H9 (cell line): ENCODE data around the gene SEMG2. TPM values are rescaled to one million over a fixed set of nuclear protein-coding genes. Genes with fewer than 3 reads are reported as not detected.

Experiments
- DNase-seq: peaks from one replicate; pipeline ENCODE4 v3.0.0-alpha.2; 2017
- H2AFZ ChIP-seq: one replicate; pipeline ENCODE4 v1.6.1; 2013; ENCODE audit warnings: mild to moderate bottlenecking, low read length, control low read depth, moderate library complexity
- H2AK5ac ChIP-seq: 2 replicates; pipeline ENCODE4 v1.6.1; 2013; ENCODE audit warnings: low read length, control low read depth, mixed read lengths; ENCODE audit not compliant: insufficient read length
- H2BK120ac ChIP-seq: one replicate; pipeline ENCODE4 v1.6.1; 2013; ENCODE audit warnings: low read depth, mild to moderate bottlenecking, low read length, control low read depth, inconsistent platforms; ENCODE audit not compliant: poor library complexity, severe bottlenecking
- H2BK12ac ChIP-seq: 2 replicates; pipeline ENCODE4 v1.6.1; 2013; ENCODE audit warnings: low read length, control low read depth, mixed read lengths, low read depth; ENCODE audit not compliant: insufficient read length
- H2BK15ac ChIP-seq: 2 replicates; pipeline ENCODE4 v1.6.1; 2013; ENCODE audit warnings: low read depth, low read length, control low read depth
- H2BK20ac ChIP-seq: one replicate; pipeline ENCODE4 v1.6.1; 2013; ENCODE audit warnings: low read depth, mild to moderate bottlenecking, low read length, control low read depth, inconsistent platforms; ENCODE audit not compliant: poor library complexity, severe bottlenecking
- H2BK5ac ChIP-seq: 2 replicates; pipeline ENCODE4 v1.6.1; 2013; ENCODE audit warnings: low read length, control low read depth, mixed read lengths; ENCODE audit not compliant: insufficient read length
- H3K14ac ChIP-seq: 2 replicates; pipeline ENCODE4 v1.6.1; 2013; ENCODE audit warnings: low read length, control low read depth; ENCODE audit not compliant: insufficient read depth
- H3K18ac ChIP-seq: 2 replicates; pipeline ENCODE4 v1.6.1; 2013; ENCODE audit warnings: low read depth, mild to moderate bottlenecking, mixed read lengths, low read length, control low read depth; ENCODE audit not compliant: insufficient read length
- H3K23ac ChIP-seq: 2 replicates; pipeline ENCODE4 v1.6.1; 2013; ENCODE audit warnings: low read length, control low read depth, mixed read lengths, low read depth; ENCODE audit not compliant: insufficient read length
- H3K23me2 ChIP-seq: 2 replicates; pipeline ENCODE4 v1.6.1; 2013; ENCODE audit warnings: low read depth, mild to moderate bottlenecking, mixed read lengths, low read length, control low read depth; ENCODE audit not compliant: insufficient read length, poor library complexity, severe bottlenecking
- H3K27ac ChIP-seq: 2 replicates; pipeline ENCODE4 v1.5.1; 2013; ENCODE audit warnings: low read length, control low read depth, mixed read lengths, low read depth; ENCODE audit not compliant: insufficient read length
- H3K27me3 ChIP-seq: 2 replicates; pipeline ENCODE4 v1.6.1; 2013; ENCODE audit warnings: low read length, control low read depth, inconsistent platforms; ENCODE audit not compliant: insufficient read depth
- H3K4ac ChIP-seq: 2 replicates; pipeline ENCODE4 v1.6.1; 2013; ENCODE audit warnings: low read depth, mild to moderate bottlenecking, control low read depth, inconsistent platforms, low read length, moderate library complexity
- H3K4me1 ChIP-seq: 2 replicates; pipeline ENCODE4 v1.6.1; 2013; ENCODE audit warnings: low read length, control low read depth, inconsistent platforms; ENCODE audit not compliant: insufficient read depth
- H3K4me2 ChIP-seq: 2 replicates; pipeline ENCODE4 v1.6.1; 2013; ENCODE audit warnings: low read length, control low read depth, mixed read lengths; ENCODE audit not compliant: insufficient read length, insufficient read depth
- H3K56ac ChIP-seq: 2 replicates; pipeline ENCODE4 v1.6.1; 2013; ENCODE audit warnings: low read depth, mild to moderate bottlenecking, mixed read lengths, low read length, control low read depth; ENCODE audit not compliant: insufficient read length
- H3K79me1 ChIP-seq: 2 replicates; pipeline ENCODE4 v1.6.1; 2013; ENCODE audit warnings: low read depth, mild to moderate bottlenecking, moderate library complexity, low read length, control low read depth, inconsistent platforms; ENCODE audit not compliant: insufficient read depth, poor library complexity, severe bottlenecking
- H3K79me2 ChIP-seq: 2 replicates; pipeline ENCODE4 v1.6.1; 2013; ENCODE audit warnings: low read length, control low read depth, inconsistent platforms; ENCODE audit not compliant: insufficient read depth
- H3K9ac ChIP-seq: 2 replicates; pipeline ENCODE4 v1.6.1; 2013; ENCODE audit warnings: low read length, control low read depth, mixed read lengths; ENCODE audit not compliant: insufficient read length; ENCODE audit errors: extremely low read depth
- H3K9me3 ChIP-seq: one replicate; pipeline ENCODE4 v1.6.1; 2013; ENCODE audit warnings: low read depth, low read length, inconsistent platforms; ENCODE audit not compliant: control insufficient read depth
- H3T11ph ChIP-seq: one replicate; pipeline ENCODE4 v1.6.1; 2013; ENCODE audit warnings: mild to moderate bottlenecking, low read length, control low read depth, inconsistent platforms
- H4K20me1 ChIP-seq: one replicate; pipeline ENCODE4 v1.6.1; 2013; ENCODE audit not compliant: control insufficient read depth, insufficient read length, insufficient read depth
- H4K5ac ChIP-seq: 2 replicates; pipeline ENCODE4 v1.6.1; 2013; ENCODE audit warnings: low read depth, mild to moderate bottlenecking, mixed read lengths, low read length, control low read depth; ENCODE audit not compliant: insufficient read length
- H4K8ac ChIP-seq: replicated peaks from 2 replicates; pipeline ENCODE4 v1.6.1; 2013; ENCODE audit warnings: low read length, control low read depth, mixed read lengths, low read depth; ENCODE audit not compliant: insufficient read length
- H4K91ac ChIP-seq: 2 replicates; pipeline ENCODE4 v1.6.1; 2013; ENCODE audit warnings: low read depth, mild to moderate bottlenecking, moderate library complexity, mixed read lengths, low read length, control low read depth; ENCODE audit not compliant: insufficient read length
- H3K27ac Mint-ChIP-seq, 3 experiments: 2 replicates in 2 of 3; 3 replicates in 1 of 3; pipeline ENCODE4 v1.8.0; 2020 to 2021; ENCODE audit warnings: mixed read lengths in 3 of 3, mild to moderate bottlenecking in 1 of 3, moderate library complexity in 1 of 3
- H3K27me3 Mint-ChIP-seq: 2 replicates; pipeline ENCODE4 v1.8.0; 2021; ENCODE audit warnings: low read depth, mild to moderate bottlenecking, moderate library complexity, mixed read lengths
- H3K36me3 Mint-ChIP-seq, 3 experiments: 2 replicates in 2 of 3; 3 replicates in 1 of 3; pipeline ENCODE4 v1.8.0; 2020 to 2021; ENCODE audit warnings: low read depth in 3 of 3, mixed read lengths in 3 of 3; ENCODE audit not compliant: insufficient read depth in 1 of 3
- H3K4me1 Mint-ChIP-seq, 2 experiments: 2 replicates each; pipeline ENCODE4 v1.8.0; 2020; ENCODE audit warnings: mixed read lengths in 2 of 2
- H3K4me3 Mint-ChIP-seq, 2 experiments: 2 replicates in 1 of 2; 3 replicates in 1 of 2; pipeline ENCODE4 v1.8.0; 2020 to 2021; ENCODE audit warnings: mild to moderate bottlenecking in 2 of 2, mixed read lengths in 2 of 2, moderate library complexity in 1 of 2
- H3K9me3 Mint-ChIP-seq, 2 experiments: 2 replicates in 1 of 2; 3 replicates in 1 of 2; pipeline ENCODE4 v1.8.0; 2020; ENCODE audit warnings: mild to moderate bottlenecking in 2 of 2, mixed read lengths in 2 of 2, moderate library complexity in 1 of 2
- WGBS: extraction: QIAGEN DNeasy Blood & Tissue Kit; methylation state at CpG from one replicate; pipeline ENCODE4 v1.1.7; 2013; ENCODE audit warnings: missing lambda C conversion rate, low lambda C conversion rate, mixed read lengths; ENCODE audit not compliant: insufficient read length; ENCODE audit errors: extremely low coverage; 5-methylcytosine and 5-hydroxymethylcytosine counted together
- total RNA-seq: library from RNA; stranded (reverse); gene quantifications from 2 replicates; pipeline ENCODE4 v1.2.1, GENCODE V29; 2021
- TF ChIP-seq, protein P1 (sequence below): fragments of 200-600 bp; sonication (generic); conservative IDR thresholded peaks from 3 replicates; pipeline ENCODE4 v1.8.0; 2021; ENCODE audit warnings: antibody characterized with exemption, mild to moderate bottlenecking

Gene SEMG2
- total RNA-seq, 1 experiment from 2014 or later, result not detected

DNA sequence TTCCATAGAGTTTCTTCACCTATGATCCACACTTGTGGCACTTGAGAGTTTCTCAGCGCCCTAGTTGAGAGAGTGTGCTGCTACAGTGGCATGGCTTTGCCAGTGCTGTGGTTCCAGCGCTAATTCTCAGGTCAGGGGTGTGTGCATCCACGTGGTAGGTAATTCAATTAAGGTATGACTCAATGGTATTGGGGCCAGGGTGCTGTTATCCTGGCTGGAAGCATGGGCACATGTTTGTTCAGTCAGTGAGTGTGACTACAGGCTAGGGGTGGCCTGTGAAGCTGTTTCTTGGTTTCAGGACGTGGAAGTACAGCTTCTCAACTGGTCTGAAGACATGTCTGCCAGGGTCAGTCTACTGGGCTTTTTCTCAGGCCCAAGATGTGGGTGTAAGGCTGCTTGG lies 3.0 kb upstream of the SEMG2 start:
- Histone ChIP-seq H4K8ac (no peak overlapping the region), H2AK5ac (no peak overlapping the region), H3K18ac (no peak overlapping the region), H4K20me1 (no peaks in the 10 kb centered on the region), H2BK12ac (no peak overlapping the region), H3K14ac (no peak overlapping the region), H3K4ac (no peak overlapping the region), H3K9ac (no peak overlapping the region), H3K56ac (no peak overlapping the region), H3K23me2 (no peaks in the 10 kb centered on the region), H3K27me3 (no peaks in the 10 kb centered on the region), H3K27ac (no peak overlapping the region), H2BK20ac (no peak overlapping the region), H2BK120ac (no peak overlapping the region), H3K9me3 (no peaks in the 10 kb centered on the region), H2BK5ac (no peak overlapping the region), H2BK15ac (no peak overlapping the region), H2AFZ (no peak overlapping the region), H4K91ac (no peak overlapping the region), H3T11ph (no peak overlapping the region), H3K79me1 (no peaks in the 10 kb centered on the region), H3K79me2 (no peaks in the 10 kb centered on the region), H3K4me1 (no peaks in the 10 kb centered on the region), H3K23ac (no peak overlapping the region), H3K4me2 (no peak overlapping the region), H4K5ac (no peak overlapping the region)
- Mint-ChIP-seq H3K36me3 (no peaks in the 10 kb centered on the region), H3K4me1 (no peaks in the 10 kb centered on the region), H3K9me3 (no peaks in the 10 kb centered on the region), H3K4me3 (no peak overlapping the region), H3K27ac (peak overlapping the region in 1 of 3 experiments; percentile 31; a peak in 1 of 7 replicates), H3K27me3 (peaks cover 34% of the 10 kb centered on the region)
- no peak for DNase-seq
- no CpG with 5 or more reads among the region's 4 CpGs for WGBS
- TF ChIP-seq, protein P1, sequence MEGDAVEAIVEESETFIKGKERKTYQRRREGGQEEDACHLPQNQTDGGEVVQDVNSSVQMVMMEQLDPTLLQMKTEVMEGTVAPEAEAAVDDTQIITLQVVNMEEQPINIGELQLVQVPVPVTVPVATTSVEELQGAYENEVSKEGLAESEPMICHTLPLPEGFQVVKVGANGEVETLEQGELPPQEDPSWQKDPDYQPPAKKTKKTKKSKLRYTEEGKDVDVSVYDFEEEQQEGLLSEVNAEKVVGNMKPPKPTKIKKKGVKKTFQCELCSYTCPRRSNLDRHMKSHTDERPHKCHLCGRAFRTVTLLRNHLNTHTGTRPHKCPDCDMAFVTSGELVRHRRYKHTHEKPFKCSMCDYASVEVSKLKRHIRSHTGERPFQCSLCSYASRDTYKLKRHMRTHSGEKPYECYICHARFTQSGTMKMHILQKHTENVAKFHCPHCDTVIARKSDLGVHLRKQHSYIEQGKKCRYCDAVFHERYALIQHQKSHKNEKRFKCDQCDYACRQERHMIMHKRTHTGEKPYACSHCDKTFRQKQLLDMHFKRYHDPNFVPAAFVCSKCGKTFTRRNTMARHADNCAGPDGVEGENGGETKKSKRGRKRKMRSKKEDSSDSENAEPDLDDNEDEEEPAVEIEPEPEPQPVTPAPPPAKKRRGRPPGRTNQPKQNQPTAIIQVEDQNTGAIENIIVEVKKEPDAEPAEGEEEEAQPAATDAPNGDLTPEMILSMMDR, result no peak
